NCI-H2107 treated with DMSO at 0.1 percent for 48 hours (cell line): Measurements from ENCODE around the gene CLRN1.

Experiments used
- DNase-seq: peaks from one replicate; lab custom pipeline; 2025; ENCODE audit not compliant: unreplicated experiment; lab: John Stamatoyannopoulos, UW

The CLRN1 gene

DNA sequence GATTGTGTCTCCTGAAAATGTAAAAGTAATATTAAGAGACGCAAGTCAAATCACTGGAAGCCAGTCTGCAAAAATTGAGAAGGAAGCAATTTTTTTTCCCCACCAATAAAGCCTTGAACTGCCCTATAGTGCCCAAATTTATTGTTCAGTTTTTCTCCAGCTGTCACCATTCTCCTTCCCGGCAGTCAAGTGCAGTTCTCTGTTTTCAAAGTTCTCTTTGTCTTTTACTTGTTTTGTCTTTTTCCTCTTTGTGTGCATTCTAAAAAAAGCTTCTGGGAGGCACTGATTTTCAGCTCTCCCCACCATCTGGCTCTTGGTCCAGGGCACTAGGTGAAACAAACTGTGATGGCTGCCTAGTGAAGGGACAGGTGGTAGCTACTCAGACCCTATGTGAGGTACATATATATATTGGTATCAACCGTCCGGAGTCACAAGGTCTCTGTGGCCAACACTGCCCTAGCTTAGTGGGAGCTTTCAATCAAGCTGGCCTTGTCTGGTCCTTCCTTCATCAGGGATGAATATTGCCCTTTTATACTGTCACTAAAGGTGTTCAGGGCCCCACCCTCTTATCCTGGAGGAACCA, 6.1 kb upstream of the CLRN1 start:
- no peak for DNase-seq

DNA sequence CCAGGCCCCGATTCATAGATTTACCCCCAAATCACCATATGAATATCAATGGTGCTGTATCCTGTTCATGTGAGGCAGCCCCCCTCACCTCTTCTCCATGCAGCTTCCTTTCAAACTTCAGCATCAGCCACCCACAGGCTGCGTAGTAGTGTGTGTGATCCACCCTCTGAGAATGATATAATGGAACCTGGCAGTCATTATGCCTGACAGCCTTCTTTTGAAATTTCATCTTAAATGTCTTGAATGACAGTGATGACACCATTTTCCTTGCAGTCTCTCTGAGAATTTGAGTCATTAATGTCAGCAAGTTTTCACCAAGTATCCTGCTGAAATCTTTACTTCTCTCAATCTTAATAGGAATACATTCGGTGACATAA, 3.5 kb upstream of the CLRN1 start:
- no peak for DNase-seq

DNA sequence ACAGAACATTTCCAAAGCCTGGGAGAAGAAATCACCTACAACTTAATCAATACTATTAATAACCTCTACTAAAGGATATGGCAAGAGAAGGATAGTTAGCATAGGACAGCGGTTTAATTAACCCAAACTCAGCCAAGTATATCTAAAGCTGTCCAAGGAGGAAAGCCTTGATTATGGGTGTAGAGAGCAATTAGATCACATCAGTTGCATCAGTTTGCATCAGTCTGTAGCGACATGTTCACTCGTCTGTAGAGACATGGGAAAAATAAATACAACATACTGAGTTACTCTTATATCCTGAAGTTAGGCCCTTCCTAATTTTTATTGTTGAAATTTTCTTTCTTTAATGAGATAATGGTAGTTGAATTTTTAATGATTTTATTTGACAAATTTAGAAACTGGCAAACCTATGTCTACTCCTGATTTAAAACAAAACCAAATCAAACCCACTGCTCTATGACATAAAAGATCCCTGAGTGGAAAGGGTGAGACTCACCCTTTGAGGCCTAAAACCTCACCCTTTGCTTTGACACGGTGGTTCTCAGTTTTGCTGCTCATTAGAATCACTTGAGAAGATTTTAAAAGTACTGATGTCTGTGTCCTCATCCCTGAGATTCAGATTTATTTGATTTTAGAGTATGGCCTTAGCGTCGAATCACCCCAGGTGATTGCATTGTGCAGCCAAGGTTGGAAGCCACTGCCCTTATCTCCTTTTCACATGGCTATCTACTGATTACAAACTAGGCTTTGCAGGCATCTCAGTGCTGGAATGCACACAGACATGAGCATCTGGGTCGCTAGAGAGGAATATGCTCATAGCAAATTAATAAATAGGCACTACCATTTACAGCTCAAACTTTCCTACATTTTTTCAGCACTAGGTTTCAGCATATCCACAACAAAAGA, 2.8 kb upstream of the CLRN1 start:
- no peak for DNase-seq

DNA sequence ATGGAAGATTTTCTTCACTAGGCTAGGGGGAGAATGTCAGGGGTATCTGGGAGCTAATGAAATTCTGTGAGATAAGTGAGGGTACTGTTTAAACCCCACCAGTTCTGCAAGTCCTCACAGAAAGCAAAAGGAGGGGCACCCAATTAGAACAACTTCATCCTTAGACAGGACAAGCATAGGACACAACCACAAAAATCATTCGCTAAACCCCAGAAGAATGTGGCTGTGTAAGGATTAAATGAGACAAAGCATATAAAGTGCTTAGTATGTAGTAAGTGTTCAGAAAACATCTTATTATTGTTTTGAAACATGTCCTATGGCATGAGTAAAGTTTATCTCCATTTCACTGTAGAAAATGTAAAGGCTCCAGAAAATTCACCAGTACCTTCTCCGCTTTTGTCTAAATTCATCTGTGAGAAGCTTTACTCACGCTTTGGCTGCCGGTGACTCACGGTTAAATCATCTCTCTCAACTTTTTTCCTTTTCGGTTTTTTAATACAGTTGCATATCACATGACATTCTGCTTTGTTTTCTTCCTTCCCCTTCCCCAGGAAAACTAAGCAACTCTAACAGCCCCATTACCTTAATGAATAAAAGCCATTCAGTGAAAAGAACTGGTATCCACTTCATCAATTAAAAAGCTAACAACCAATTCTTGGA, 1.7 kb downstream of the CLRN1 start:
- no peak for DNase-seq

DNA sequence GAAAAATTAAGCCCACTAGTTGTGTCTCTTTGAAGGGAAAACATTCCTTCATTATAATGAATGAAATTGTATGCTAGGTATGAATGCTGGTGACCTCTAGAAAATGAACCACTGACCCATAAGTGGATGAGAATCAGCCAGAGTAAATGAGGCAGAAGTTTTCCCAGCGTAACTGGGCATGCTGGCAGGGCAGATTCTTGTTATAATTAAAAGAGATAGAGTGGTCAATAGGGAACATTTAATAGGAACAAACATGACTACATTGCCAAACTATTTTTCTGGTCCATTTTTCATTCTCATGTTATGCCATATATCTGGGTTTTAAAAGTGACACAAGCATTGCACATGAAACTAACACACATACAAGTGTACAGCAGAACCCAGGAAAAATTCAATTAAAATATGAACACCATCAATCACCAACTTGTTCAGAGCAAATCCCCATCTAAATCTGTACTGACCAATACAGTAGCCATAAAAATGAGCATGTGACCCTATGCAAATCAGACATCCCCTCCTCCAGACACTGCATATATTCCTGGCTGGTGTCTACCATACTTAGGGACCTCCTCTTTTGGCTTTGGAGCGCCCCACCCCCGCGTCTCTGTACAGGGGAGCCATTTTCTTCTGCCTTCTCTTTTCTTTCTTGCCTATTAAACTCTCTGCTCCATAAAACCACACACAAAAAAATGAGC, 4.0 kb downstream of the CLRN1 start:
- no peak for DNase-seq

DNA sequence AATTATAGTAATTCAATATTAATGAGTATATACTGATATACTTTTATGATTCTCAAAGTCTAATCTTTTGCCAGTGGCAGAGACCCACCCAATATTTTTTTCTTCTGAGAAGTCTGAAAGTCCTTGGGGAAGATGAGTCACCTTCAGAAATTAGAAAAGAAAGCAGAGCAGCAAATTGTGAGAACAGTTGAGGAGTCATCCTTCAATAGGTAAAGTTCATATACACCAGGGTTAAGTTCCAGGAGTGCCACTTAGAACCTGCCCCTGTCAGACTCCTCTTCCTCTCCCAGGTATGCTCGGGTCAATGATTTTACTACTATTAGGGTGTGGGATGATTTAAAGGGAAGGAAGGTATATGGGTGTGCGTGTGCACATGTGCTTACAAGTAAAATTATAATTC, 7.1 kb downstream of the CLRN1 start:
- no peak for DNase-seq

DNA sequence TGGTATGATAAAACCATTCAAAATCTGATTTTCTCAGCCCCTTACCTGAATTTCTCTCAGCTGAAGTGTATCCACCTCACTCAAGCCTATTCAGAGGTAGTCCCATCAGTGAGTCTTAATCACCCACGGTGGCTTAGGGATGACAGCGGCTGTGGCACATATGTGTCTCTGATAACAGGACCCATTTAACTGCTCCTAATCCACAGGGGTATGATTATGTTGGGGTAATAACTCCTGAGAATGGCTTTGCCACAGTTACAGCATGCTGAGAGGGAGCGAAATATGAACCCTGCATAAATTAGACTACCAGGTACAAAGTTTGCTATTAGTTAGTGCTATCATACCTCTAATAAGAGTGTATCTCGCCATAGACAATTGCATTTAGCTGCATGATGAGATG, 10.6 kb downstream of the CLRN1 start:
- DNase-seq, result no peak

DNA sequence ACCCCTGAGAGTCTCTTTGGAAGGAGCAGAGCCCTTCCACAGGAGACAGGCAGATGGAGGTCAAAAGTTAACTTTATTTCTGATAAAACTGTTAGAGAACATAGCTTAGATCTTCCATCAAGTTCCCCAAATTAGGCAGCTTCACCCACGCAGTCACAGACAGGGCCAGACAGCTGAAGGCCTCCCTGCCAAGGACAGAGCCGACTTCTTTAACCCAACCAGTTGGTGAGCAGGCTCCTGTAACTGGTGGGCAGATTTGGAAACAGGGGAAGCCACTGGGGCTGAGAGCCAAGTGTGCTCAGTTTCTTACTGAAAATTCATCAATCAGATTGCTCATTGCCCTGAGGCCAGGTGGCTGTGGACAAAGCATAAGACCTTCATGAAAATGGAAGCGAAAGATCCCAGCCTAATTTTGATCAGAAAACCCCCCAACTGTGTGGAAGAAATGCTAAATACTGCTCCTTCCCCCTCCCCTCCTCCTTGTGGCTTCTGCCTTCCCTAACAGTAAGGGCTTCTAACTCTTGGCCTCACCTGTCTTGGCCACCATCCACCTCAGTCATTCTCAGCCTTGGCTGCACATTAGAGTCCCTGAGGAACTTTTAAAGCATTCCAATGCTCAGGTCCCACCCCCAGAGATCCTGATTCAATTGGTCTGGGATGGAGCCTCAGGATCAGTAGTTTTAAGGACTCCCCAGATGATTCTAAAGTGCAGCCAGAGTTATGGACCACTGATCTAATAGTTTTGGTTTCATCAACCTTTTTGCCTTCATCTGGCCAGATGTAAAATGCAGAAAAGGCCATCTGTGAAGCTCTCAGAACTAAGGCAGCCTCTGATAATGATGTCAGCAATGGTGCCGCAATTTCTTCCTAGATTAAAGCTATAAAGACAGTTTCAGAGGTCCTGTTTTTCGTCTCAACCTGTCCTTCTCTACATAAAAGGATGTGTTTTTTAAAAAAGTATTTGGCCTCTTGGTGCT, 11.5 kb downstream of the CLRN1 start:
- DNase-seq, result no peak

DNA sequence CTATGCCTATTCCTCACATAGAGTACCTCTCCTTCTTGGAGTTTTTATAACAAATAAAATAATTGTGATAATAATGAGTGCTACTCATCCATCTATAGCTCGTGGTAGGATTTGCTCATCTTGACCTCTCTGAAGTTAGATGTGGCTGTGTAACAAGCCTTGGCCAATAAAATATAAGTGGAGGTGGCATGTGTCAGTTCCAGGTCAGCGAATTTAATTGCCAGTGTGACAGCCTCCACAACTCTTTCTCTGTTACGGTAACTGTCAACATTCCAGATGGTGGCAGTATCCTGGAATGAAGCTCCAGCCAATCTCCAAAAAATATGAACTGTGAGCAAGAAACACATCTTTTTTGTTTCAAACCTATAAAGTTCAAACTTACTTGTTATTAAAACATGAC, 13.8 kb downstream of the CLRN1 start:
- DNase-seq, result no peak

DNA sequence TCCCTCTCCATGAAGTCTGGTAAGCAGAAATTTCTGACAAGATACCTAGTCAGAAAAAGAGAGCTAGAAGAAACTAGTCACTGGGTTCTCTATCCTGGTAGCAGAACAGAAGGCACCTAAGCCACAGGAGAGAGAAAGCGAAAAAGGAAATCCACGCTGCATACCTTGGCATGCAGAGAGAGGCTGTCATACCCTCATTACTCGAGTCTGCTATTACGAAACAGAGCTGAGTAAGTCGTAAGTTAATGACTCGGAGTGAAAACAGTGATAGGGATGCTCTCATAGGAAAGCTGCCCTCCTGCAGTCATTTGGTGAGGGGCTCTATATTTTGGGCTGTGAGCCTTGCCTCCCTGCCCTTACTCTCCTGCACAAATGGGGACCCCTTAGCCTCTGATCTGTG, 16.2 kb downstream of the CLRN1 start:
- no peak for DNase-seq

DNA sequence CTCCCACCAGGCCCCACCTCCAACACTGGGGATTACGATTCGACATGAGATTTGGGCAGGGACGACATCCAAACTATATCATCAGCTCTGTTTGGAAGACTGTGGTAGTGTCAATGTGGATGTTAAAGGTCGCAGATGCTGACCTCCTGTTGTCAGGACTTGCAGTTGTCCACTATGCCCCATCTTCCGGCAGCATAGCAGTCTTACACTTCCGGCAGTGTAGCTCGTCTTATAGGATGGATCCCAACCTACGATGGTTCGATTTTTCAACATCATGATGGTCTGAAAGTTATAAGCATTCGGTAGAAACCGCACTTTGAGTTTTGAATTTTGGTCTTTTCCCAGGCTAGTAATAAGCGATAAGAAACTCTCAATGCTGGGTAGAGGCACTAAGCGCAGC, 20.6 kb downstream of the CLRN1 start:
- no peak for DNase-seq

DNA sequence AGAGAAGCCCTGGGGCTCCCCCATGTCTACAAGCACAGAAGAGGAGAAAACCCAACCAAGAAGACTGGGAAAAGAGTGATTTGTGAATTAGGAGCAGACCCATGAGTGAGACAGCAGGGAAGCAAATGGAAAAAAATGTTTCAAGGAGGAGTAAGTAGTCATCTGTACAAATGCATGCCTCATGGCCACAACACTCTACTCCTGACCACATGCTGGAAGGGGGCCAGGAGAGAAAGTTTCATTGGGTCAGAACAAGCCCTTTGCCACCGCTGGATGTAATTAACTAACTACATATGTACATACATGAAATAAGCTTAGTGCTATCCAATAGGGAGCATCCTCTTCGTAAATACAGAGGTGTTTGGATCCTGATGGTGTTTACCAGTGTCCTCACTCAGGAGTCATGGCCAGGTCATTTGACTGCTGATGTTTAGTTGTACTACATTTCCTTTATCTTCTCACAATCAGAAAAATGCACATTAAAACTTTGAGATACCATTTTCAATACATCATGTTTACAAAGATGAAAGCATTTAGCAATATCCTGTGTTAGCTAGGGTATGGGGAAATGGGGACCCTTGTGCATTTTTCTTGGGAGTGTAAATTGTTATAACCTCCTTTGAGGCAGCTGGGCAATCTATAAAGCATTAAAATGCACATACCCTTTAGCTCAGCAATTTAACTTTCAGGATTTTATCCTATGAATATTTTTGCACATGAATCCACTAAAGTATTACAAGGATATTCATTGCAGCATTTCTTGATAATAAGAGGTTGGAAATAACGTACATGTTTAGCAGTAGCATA, 27.1 kb downstream of the CLRN1 start:
- no peak for DNase-seq

DNA sequence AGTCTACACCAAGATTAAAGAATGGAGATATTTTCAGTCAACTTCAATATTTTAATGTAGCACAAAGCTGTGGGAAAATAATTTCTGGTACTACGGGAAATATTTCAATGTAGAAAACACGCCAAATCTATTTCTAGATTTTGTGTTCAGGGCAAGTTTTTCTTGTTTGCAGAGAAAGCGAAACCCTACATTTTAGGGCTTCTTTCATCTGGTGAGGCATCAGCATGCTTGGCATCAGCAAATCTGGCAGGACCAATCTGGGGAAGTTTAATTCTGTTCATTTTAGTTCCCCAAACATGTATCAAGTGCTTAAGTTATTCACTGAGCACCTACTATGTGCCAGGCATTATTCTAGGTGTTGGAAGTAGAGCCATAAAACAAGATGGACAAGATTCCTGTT, 30.3 kb downstream of the CLRN1 start:
- DNase-seq, result no peak

DNA sequence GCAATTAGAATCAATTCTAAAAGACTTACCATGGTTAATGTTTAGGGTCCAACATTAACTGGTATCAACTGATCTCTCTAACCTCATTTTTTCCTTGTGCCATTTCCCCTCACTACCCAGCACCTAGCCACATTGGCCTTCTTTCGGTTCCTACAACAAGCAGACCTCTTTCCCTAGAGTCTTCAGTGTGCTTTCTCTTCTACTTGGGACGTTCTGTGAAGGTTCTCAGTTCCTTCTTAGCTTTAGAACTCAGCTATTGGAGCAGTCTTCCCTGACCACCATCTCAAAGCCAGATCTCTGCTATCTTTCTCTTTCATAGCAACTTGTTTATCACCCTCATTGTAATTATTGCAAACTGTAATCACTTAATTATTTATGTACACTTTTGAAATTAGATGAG, 35.8 kb downstream of the CLRN1 start:
- DNase-seq, result no peak

DNA sequence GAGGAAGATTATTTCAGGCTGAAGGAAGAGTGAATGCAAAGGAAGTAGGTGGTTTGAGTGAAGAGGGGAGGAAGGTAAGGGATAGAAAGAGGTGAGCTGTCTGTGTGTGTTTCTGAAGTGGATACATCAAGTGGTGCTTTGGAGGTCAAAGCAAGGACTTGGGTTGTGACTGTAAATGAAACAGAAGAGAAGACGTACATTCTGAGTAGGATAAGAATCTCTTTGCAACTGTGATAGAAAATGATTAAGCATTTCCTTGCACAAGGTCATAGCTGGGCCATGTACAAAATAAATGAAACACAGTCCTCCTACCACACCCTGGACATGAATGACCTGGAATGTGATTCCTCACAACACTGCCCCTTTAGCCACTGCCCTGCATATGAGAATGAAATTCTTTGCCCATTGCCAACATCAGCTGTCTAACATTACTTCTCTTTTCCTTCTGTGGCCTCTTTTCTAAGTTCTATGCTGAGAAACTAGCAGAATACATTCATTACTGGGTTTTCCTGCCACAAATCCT, 39.0 kb downstream of the CLRN1 start:
- DNase-seq, result no peak

DNA sequence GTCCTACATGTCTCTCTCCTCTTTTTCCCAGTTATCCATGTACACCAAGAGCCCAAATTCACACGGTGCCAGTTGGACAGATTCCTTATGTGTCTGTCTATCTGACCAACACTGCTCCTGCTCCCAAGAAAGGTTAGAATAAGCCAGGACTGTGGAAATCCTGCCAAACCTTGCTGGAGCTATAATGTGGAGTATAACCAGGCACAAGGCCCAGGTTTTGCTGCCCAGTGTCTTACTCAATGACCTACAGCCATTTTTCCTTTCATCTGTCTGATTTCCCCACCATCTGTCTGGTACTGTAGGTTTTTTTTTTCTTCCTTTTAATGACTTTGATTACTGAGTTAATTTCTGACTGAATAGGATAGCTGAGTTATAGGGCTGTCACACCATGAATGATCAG, 40.8 kb downstream of the CLRN1 start:
- no peak for DNase-seq

DNA sequence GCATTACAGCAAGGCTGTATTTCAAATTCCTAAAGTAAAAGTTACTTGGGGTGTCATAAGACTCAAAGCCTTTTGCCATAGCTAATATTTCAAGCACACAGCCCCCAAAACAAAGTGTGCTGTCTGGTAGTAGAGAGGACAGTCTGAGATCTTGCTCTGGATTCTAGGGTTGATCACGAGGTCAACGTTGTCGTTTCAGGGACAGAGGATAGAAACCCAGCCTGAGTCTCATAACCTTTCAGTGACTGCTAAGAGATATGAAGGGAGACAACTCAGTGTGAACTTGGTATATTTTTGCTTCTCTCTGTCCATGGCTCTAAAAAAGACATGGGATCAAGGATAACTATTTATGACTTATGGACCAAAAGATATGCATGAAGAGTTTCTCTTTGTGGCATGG, 41.7 kb downstream of the CLRN1 start:
- DNase-seq, result no peak

DNA sequence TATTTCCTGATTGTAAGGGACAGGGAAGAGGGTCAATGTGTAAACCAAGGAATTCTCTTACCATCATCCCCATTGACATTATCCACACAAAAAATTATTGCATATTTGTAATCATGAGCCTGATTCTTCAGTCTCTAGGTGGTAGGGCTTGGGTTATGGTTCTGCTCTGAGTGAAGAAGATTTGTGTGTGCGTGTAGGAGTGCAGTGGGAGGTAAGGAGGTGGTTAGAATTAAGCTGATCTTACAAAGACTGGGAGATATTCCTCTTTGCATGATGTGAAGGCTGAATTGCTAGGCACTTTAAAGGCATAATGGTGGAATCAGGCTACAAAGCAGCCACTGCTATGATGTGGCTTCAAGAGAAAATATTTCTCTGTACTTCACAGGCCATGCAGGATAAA, 44.3 kb downstream of the CLRN1 start:
- DNase-seq, result no peak

DNA sequence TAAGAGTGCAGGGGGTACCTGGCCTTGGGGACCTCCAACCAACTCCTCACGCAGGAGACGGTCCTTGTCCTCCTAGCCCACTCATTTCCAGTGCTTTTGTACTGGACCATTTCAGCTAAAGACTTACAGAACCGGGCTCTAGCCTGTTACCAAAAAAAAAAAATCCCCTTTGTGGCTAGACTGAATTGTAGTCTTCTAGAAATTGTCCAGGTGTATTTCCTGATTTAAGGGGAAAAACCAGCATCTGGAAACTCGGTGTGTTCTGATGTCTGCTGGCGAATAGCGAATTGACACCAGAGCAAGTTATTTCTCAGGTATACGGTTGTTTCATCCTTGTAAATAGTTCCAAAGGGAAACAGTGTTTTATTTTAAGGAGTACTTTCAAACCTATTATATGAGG, 46.2 kb downstream of the CLRN1 start:
- DNase-seq, result no peak
